Tibial nerve (tissue), 4 donors: ENCODE results near the gene APBA1.

ENCODE experiments used
- CTCF ChIP-seq, 5 experiments: fragments of 200-600 bp in 3 of 5; fragments of 450-650 bp in 2 of 5; sonication (generic) in 3 of 5; IDR thresholded peaks; one replicate each; pipeline ENCODE4 v1.5.1; 2016 to 2019; ENCODE audit warnings: antibody characterized with exemption in 5 of 5, mild to moderate bottlenecking in 3 of 5, moderate library complexity in 2 of 5
- EP300 ChIP-seq, 2 donors: sonication (generic); formaldehyde crosslinking; IDR thresholded peaks; one replicate each; pipeline ENCODE4 v1.6.1; 2017; ENCODE audit warnings: antibody characterized with exemption in 2 of 2, mild to moderate bottlenecking in 1 of 2
- POLR2A ChIP-seq, 2 donors: fragments of 450-650 bp; IDR thresholded peaks; one replicate each; pipeline ENCODE4 v1.6.1; 2017; ENCODE audit warnings: antibody characterized with exemption in 2 of 2, mild to moderate bottlenecking in 2 of 2, moderate library complexity in 2 of 2

GRCh38 chr9:69485466-69485865, 186.7 kb downstream of the APBA1 start:
- no peak for TF ChIP-seq POLR2A (IDR thresholded peaks at IDR 0.05)
- TF ChIP-seq EP300 (IDR thresholded peaks at IDR 0.05): no peak
- TF ChIP-seq CTCF (IDR thresholded peaks at IDR 0.05): no peak
